HG02759 (cell line): Measurements from ENCODE around the gene TSHR.
"Not testable (repeated sequence)": the region's sequence is repeated elsewhere in the genome, so short reads cannot be mapped to it uniquely, and the experiment has no call there.

Experiments
- ATAC-seq: cut with Tn5 transposase; IDR thresholded peaks from one replicate; pipeline ENCODE4 v1.9.1; 2021; ENCODE audit warnings: mild to moderate bottlenecking, moderate library complexity; ENCODE audit not compliant: unreplicated experiment

The TSHR gene

GRCh38 chr14:80955416-80955941 lies at the start of gene TSHR:
TSS of gene TSHR (plus strand) at chr14:80955621. CDS start at chr14:80955681, 60 bp downstream.
- no peak for ATAC-seq

- ATAC-seq: no peak
Measured at GRCh38 chr14:80906336-80906735, 49.1 kb upstream of the TSHR start.

GRCh38 chr14:80906946-80907345 lies 48.5 kb upstream of the TSHR start:
- ATAC-seq: no peak

GRCh38 chr14:80912013-80912412 lies 43.4 kb upstream of the TSHR start:
- ATAC-seq: not testable (repeated sequence)

GRCh38 chr14:80919622-80920021 lies 35.8 kb upstream of the TSHR start:
- ATAC-seq: no peak

- no peak for ATAC-seq
Measured at GRCh38 chr14:80923368-80923767, 32.1 kb upstream of the TSHR start.

- no peak for ATAC-seq
Measured at GRCh38 chr14:80924365-80925103, 30.9 kb upstream of the TSHR start.

GRCh38 chr14:80926397-80927082 lies 28.9 kb upstream of the TSHR start:
- no peak for ATAC-seq

GRCh38 chr14:80927083-80927989 lies 28.1 kb upstream of the TSHR start:
- ATAC-seq: no peak

GRCh38 chr14:80930095-80930494 lies 25.3 kb upstream of the TSHR start:
- no peak for ATAC-seq

- peak; percentile 98 for ATAC-seq
Measured at GRCh38 chr14:80930836-80931389, 24.5 kb upstream of the TSHR start.

- ATAC-seq: no peak
Measured at GRCh38 chr14:80933282-80933681, 22.1 kb upstream of the TSHR start.

- ATAC-seq: no peak
Measured at GRCh38 chr14:80933686-80934085, 21.7 kb upstream of the TSHR start.

GRCh38 chr14:80940146-80940545 lies 15.3 kb upstream of the TSHR start:
- ATAC-seq: no peak

- peak; percentile 99 for ATAC-seq
Measured at GRCh38 chr14:80941241-80942185, 13.9 kb upstream of the TSHR start, which contains the start of gene CEP128. TSS of gene CEP128 (minus strand) at chr14:80941738.

GRCh38 chr14:80942191-80942600 lies 13.2 kb upstream of the TSHR start:
- ATAC-seq: peak; percentile 17

GRCh38 chr14:80944861-80945617 lies 10.4 kb upstream of the TSHR start:
- ATAC-seq: no peak

- no peak for ATAC-seq
Measured at GRCh38 chr14:80946187-80946586, 9.2 kb upstream of the TSHR start.

GRCh38 chr14:80946797-80947196 lies 8.6 kb upstream of the TSHR start:
- no peak for ATAC-seq
